NCI-H524 treated with DMSO at 0.1 percent for 48 hours (cell line): ENCODE measurements around the gene HRH3.

Experiments used
- DNase-seq: peaks from one replicate; lab custom pipeline; 2025; lab: John Stamatoyannopoulos, UW

The HRH3 gene

GRCh38 chr20:62215020-62215990 is 4.8 kb downstream of the HRH3 start:
- no peak for DNase-seq

GRCh38 chr20:62214067-62214466 is 6.0 kb downstream of the HRH3 start:
- no peak for DNase-seq

- no peak for DNase-seq
Observed at GRCh38 chr20:62212299-62212698, 7.8 kb downstream of the HRH3 start.

- no peak for DNase-seq
Observed at GRCh38 chr20:62211769-62212288, 8.2 kb downstream of the HRH3 start.

- DNase-seq = no peak
Observed at GRCh38 chr20:62211216-62211615, 8.9 kb downstream of the HRH3 start.

- DNase-seq = no peak
Observed at GRCh38 chr20:62210496-62210855, 9.6 kb downstream of the HRH3 start.

GRCh38 chr20:62209850-62210495 is 10.1 kb downstream of the HRH3 start:
- no peak for DNase-seq

GRCh38 chr20:62208795-62209755 is 11.0 kb downstream of the HRH3 start:
- DNase-seq = no peak

- no peak for DNase-seq
Observed at GRCh38 chr20:62208061-62208794, 11.8 kb downstream of the HRH3 start.

GRCh38 chr20:62206388-62206775 is 13.7 kb downstream of the HRH3 start:
- DNase-seq = no peak

GRCh38 chr20:62205618-62206387 is 14.3 kb downstream of the HRH3 start:
- DNase-seq = no peak

- DNase-seq = no peak
Observed at GRCh38 chr20:62203378-62204030, 16.6 kb downstream of the HRH3 start.

- DNase-seq = no peak
Observed at GRCh38 chr20:62202676-62203377, 17.3 kb downstream of the HRH3 start.

GRCh38 chr20:62202083-62202395 is 18.0 kb downstream of the HRH3 start:
- DNase-seq = no peak

- DNase-seq = no peak
Observed at GRCh38 chr20:62201173-62202082, 18.6 kb downstream of the HRH3 start.

- DNase-seq = no peak
Observed at GRCh38 chr20:62200491-62201172, 19.4 kb downstream of the HRH3 start.

GRCh38 chr20:62198931-62199330 is 21.1 kb downstream of the HRH3 start:
- DNase-seq = no peak

GRCh38 chr20:62198496-62198895 is 21.6 kb downstream of the HRH3 start:
- DNase-seq = no peak
